WTC11 (cell line): Measurements from ENCODE around the gene GRIN2A.

ENCODE experiments used
- FOXJ3 ChIP-seq: sonication (generic); formaldehyde crosslinking; IDR thresholded peaks from 2 replicates; pipeline ENCODE4 v1.9.0; 2021; ENCODE audit warnings: missing genetic modification reagents, mild to moderate bottlenecking, borderline replicate concordance
- MAX ChIP-seq: sonication (generic); formaldehyde crosslinking; IDR thresholded peaks from 2 replicates; pipeline ENCODE4 v1.8.0; 2022; ENCODE audit warnings: mild to moderate bottlenecking, missing genetic modification reagents
- MLX ChIP-seq: sonication (generic); formaldehyde crosslinking; IDR thresholded peaks from 2 replicates; pipeline ENCODE4 v1.8.1; 2023; ENCODE audit warnings: mild to moderate bottlenecking, missing genetic modification reagents, moderate library complexity
- NFYB ChIP-seq: sonication (generic); formaldehyde crosslinking; conservative IDR thresholded peaks from 2 replicates; pipeline ENCODE4 v1.8.0; 2022; ENCODE audit warnings: low read depth, missing genetic modification reagents
- TEAD1 ChIP-seq: sonication (generic); formaldehyde crosslinking; IDR thresholded peaks from 2 replicates; pipeline ENCODE4 v1.8.0; 2022; ENCODE audit warnings: mild to moderate bottlenecking, missing genetic modification reagents
- TEAD4 ChIP-seq: sonication (generic); formaldehyde crosslinking; IDR thresholded peaks from 2 replicates; pipeline ENCODE4 v1.8.0; 2022; ENCODE audit warnings: mild to moderate bottlenecking, missing genetic modification reagents
- USF1 ChIP-seq: sonication (generic); formaldehyde crosslinking; IDR thresholded peaks from 2 replicates; pipeline ENCODE4 v1.8.0; 2022; ENCODE audit warnings: mild to moderate bottlenecking, missing genetic modification reagents
- USF2 ChIP-seq: sonication (generic); formaldehyde crosslinking; IDR thresholded peaks from 2 replicates; pipeline ENCODE4 v1.8.1; 2023; ENCODE audit warnings: mild to moderate bottlenecking, missing genetic modification reagents, moderate library complexity
- ZNF317 ChIP-seq: sonication (generic); formaldehyde crosslinking; IDR thresholded peaks from 2 replicates; pipeline ENCODE4 v1.8.1; 2023; ENCODE audit warnings: low read depth, mild to moderate bottlenecking, moderate library complexity, missing genetic modification reagents, borderline replicate concordance
- ZNF512 ChIP-seq: sonication (generic); formaldehyde crosslinking; IDR thresholded peaks from 2 replicates; pipeline ENCODE4 v1.8.1; 2022; ENCODE audit warnings: missing genetic modification reagents, borderline replicate concordance
- TF ChIP-seq, protein P1 (sequence below): fragments of 200-600 bp; IDR thresholded peaks from 2 replicates; pipeline ENCODE4 v1.8.0; 2022; ENCODE audit warnings: antibody characterized with exemption
- TF ChIP-seq, protein P2 (sequence below): sonication (generic); formaldehyde crosslinking; IDR thresholded peaks from 2 replicates; pipeline ENCODE4 v1.8.1; 2022; ENCODE audit warnings: mild to moderate bottlenecking, missing genetic modification reagents, moderate library complexity, borderline replicate concordance

GRCh38 chr16:9849697-9850245 is 332.5 kb downstream of the GRIN2A start:
- TF ChIP-seq, protein P1, sequence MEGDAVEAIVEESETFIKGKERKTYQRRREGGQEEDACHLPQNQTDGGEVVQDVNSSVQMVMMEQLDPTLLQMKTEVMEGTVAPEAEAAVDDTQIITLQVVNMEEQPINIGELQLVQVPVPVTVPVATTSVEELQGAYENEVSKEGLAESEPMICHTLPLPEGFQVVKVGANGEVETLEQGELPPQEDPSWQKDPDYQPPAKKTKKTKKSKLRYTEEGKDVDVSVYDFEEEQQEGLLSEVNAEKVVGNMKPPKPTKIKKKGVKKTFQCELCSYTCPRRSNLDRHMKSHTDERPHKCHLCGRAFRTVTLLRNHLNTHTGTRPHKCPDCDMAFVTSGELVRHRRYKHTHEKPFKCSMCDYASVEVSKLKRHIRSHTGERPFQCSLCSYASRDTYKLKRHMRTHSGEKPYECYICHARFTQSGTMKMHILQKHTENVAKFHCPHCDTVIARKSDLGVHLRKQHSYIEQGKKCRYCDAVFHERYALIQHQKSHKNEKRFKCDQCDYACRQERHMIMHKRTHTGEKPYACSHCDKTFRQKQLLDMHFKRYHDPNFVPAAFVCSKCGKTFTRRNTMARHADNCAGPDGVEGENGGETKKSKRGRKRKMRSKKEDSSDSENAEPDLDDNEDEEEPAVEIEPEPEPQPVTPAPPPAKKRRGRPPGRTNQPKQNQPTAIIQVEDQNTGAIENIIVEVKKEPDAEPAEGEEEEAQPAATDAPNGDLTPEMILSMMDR = no peak
- TF ChIP-seq FOXJ3 (CRISPR knock-in tag) (no peak), TEAD1 (CRISPR knock-in tag) (no peak), NFYB (no peak), ZNF317 (CRISPR knock-in tag) (no peak), TEAD4 (CRISPR knock-in tag) (no peak), USF1 (CRISPR knock-in tag) (no peak), USF2 (CRISPR knock-in tag) (no peak), MLX (CRISPR knock-in tag) (no peak), ZNF512 (no peak), MAX (CRISPR knock-in tag) (no peak)
- TF ChIP-seq, protein P2, sequence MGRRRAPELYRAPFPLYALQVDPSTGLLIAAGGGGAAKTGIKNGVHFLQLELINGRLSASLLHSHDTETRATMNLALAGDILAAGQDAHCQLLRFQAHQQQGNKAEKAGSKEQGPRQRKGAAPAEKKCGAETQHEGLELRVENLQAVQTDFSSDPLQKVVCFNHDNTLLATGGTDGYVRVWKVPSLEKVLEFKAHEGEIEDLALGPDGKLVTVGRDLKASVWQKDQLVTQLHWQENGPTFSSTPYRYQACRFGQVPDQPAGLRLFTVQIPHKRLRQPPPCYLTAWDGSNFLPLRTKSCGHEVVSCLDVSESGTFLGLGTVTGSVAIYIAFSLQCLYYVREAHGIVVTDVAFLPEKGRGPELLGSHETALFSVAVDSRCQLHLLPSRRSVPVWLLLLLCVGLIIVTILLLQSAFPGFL (CRISPR knock-in tag) = no peak
